ENCODE measurements around the gene SMAD5. TPM values are rescaled to one million over a fixed set of nuclear protein-coding genes. Genes with fewer than 3 reads are reported as not detected.

SMAD5 gene
- total RNA-seq, 2 donors from 2014 or later: 29.0 to 92.9 TPM

GRCh38 chr5:136153581-136154236 is 21.1 kb downstream of the SMAD5 start:
- no peak for DNase-seq (ENCODE audit: low spot score)
- H3K27ac ChIP-seq: no peak overlapping the region
- no peak for ATAC-seq (ENCODE audit: insufficient number of reproducible peaks, low FRiP score, low read depth)
- H3K27me3 ChIP-seq (replicated peaks; ENCODE audit: insufficient read depth): no peaks in the 10 kb centered on the region
- TF ChIP-seq CTCF (IDR thresholded peaks at IDR 0.05): no peak
- H3K4me1 ChIP-seq (ENCODE audit: control insufficient read depth in 1 of 2, low read depth in 2 of 2): peaks cover 10 to 21% of the 10 kb centered on the region in 2 donors
- peaks cover 6% of the 10 kb centered on the region for H3K36me3 ChIP-seq
- H3K9me3 ChIP-seq: no peaks in the 10 kb centered on the region
- no peak overlapping the region for H3K4me3 ChIP-seq

GRCh38 chr5:136155078-136155477 is 22.4 kb downstream of the SMAD5 start:
- H3K36me3 ChIP-seq: peaks cover 6% of the 10 kb centered on the region
- no peaks in the 10 kb centered on the region for H3K9me3 ChIP-seq
- ATAC-seq (ENCODE audit: insufficient number of reproducible peaks, low FRiP score, low read depth) (no peak), DNase-seq (ENCODE audit: low spot score) (no peak)
- H3K27ac ChIP-seq: no peak overlapping the region
- H3K27me3 ChIP-seq (replicated peaks; ENCODE audit: insufficient read depth): no peaks in the 10 kb centered on the region
- no peak overlapping the region for H3K4me3 ChIP-seq
- TF ChIP-seq CTCF (IDR thresholded peaks at IDR 0.05): no peak
- peaks cover 14 to 28% of the 10 kb centered on the region in 2 donors for H3K4me1 ChIP-seq (ENCODE audit: control insufficient read depth in 1 of 2, low read depth in 2 of 2)

- Histone ChIP-seq H3K4me1 (ENCODE audit: control insufficient read depth in 1 of 2, low read depth in 2 of 2) (peaks cover 14 to 31% of the 10 kb centered on the region in 2 donors), H3K9me3 (no peaks in the 10 kb centered on the region), H3K27me3 (replicated peaks; ENCODE audit: insufficient read depth) (no peaks in the 10 kb centered on the region), H3K4me3 (no peak overlapping the region), H3K36me3 (peaks cover 6% of the 10 kb centered on the region), H3K27ac (no peak overlapping the region)
- ATAC-seq (ENCODE audit: insufficient number of reproducible peaks, low FRiP score, low read depth): no peak
- no peak for TF ChIP-seq CTCF (IDR thresholded peaks at IDR 0.05)
- no peak for DNase-seq (ENCODE audit: low spot score)
Measured at GRCh38 chr5:136155761-136156160, 23.1 kb downstream of the SMAD5 start.

GRCh38 chr5:136157514-136157913 is 24.9 kb downstream of the SMAD5 start:
- H3K9me3 ChIP-seq: no peaks in the 10 kb centered on the region
- no peak overlapping the region for H3K27ac ChIP-seq
- no peak for DNase-seq (ENCODE audit: low spot score)
- H3K4me3 ChIP-seq: no peak overlapping the region
- H3K27me3 ChIP-seq (replicated peaks; ENCODE audit: insufficient read depth): no peaks in the 10 kb centered on the region
- ATAC-seq (ENCODE audit: insufficient number of reproducible peaks, low FRiP score, low read depth): no peak
- no peak for TF ChIP-seq CTCF (IDR thresholded peaks at IDR 0.05)
- peaks cover 17 to 36% of the 10 kb centered on the region in 2 donors for H3K4me1 ChIP-seq (ENCODE audit: control insufficient read depth in 1 of 2, low read depth in 2 of 2)
- peaks cover 6% of the 10 kb centered on the region for H3K36me3 ChIP-seq

- Histone ChIP-seq H3K27ac (no peak overlapping the region), H3K4me1 (ENCODE audit: control insufficient read depth in 1 of 2, low read depth in 2 of 2) (peaks cover 17 to 43% of the 10 kb centered on the region in 2 donors), H3K27me3 (replicated peaks; ENCODE audit: insufficient read depth) (no peaks in the 10 kb centered on the region), H3K9me3 (no peaks in the 10 kb centered on the region), H3K36me3 (peaks cover 5% of the 10 kb centered on the region), H3K4me3 (no peak overlapping the region)
- no peak for DNase-seq (ENCODE audit: low spot score)
- no peak for TF ChIP-seq CTCF (IDR thresholded peaks at IDR 0.05)
- no peak for ATAC-seq (ENCODE audit: insufficient number of reproducible peaks, low FRiP score, low read depth)
Measured at GRCh38 chr5:136159457-136159856, 26.8 kb downstream of the SMAD5 start.

Measured in thoracic aorta (tissue), 2 donors.